GM12878 (cell line): ENCODE data around the gene PPP1R14D. TPM values are rescaled to one million over a fixed set of nuclear protein-coding genes. Genes with fewer than 3 reads are reported as not detected.

Experiments
- ATAC-seq: fragments of 200-7000 bp; cut with Tn5 transposase; 3 replicates; pipeline ENCODE4 v1.9.1; 2020; ENCODE audit warnings: mild to moderate bottlenecking, moderate library complexity
- BruUV-seq: library from RNA; stranded (reverse); fragments of 400-500 nt; replicated peaks from 2 replicates; lab custom pipeline; 2021; lab: Mats Ljungman, UMichigan
- CTCF ChIA-PET: fragments of 300-600 bp; sonication (Branson Sonifier 250); formaldehyde crosslinking; extraction: SDS; loops from one replicate; lab custom pipeline; 2021; ENCODE audit warnings: inconsistent platforms; lab: Yijun Ruan, JAX
- POLR2A ChIA-PET: fragments of 350-600 bp; formaldehyde crosslinking; extraction: SDS; loops from one replicate; lab custom pipeline; 2021; ENCODE audit warnings: inconsistent platforms; lab: Charles Lee
- RAD21 ChIA-PET: fragments of 300-600 bp; sonication (Branson Sonifier 250); formaldehyde crosslinking; loops from one replicate; lab custom pipeline; 2023; ENCODE audit warnings: antibody characterized with exemption; ENCODE audit not compliant: unreplicated experiment; lab: Charles Lee
- SMC1A ChIA-PET: fragments of 300-600 bp; sonication (Branson Sonifier 250); formaldehyde crosslinking; loops from one replicate; lab custom pipeline; 2023; ENCODE audit not compliant: unreplicated experiment, uncharacterized antibody; lab: Charles Lee
- DNase-seq: peaks from one replicate; pipeline ENCODE4 v3.0.0-alpha.2; 2011; ENCODE audit warnings: low read depth, low spot score
- FAIRE-seq: peaks from 3 replicates; lab custom pipeline; 2011; peaks lifted over from hg19 to GRCh38; lab: Jason Lieb, UNC
- H2AFZ ChIP-seq: 2 replicates; pipeline ENCODE4 v1.6.0; 2011; ENCODE audit warnings: low read depth, low read length, control low read depth; ENCODE audit not compliant: control insufficient read depth
- H3K27ac ChIP-seq: 2 replicates; pipeline ENCODE4 v1.5.1; 2011; ENCODE audit warnings: control low read depth; ENCODE audit not compliant: control insufficient read depth, insufficient read depth
- H3K27me3 ChIP-seq, 2 experiments: replicated peaks in 1 of 2; 2 replicates each; pipeline versions ENCODE4 v1.6.0 to v1.6.1; 2011; ENCODE audit warnings: low read length in 1 of 2; ENCODE audit not compliant: control insufficient read depth in 2 of 2, insufficient read depth in 2 of 2
- H3K36me3 ChIP-seq, 2 experiments: 2 replicates each; pipeline ENCODE4 v1.5.1; 2011; ENCODE audit warnings: low read length in 1 of 2; ENCODE audit not compliant: control insufficient read depth in 2 of 2, insufficient read depth in 2 of 2
- H3K4me1 ChIP-seq: 2 replicates; pipeline ENCODE4 v1.6.1; 2011; ENCODE audit warnings: mild to moderate bottlenecking, low read length, moderate library complexity, mixed read lengths; ENCODE audit not compliant: control insufficient read depth, insufficient read depth
- H3K4me2 ChIP-seq: 2 replicates; pipeline ENCODE4 v1.6.0; 2011; ENCODE audit warnings: control low read depth; ENCODE audit not compliant: control insufficient read depth, insufficient read depth
- H3K4me3 ChIP-seq: fragments of 200-600 bp; sonication (generic); 2 replicates; pipeline ENCODE4 v1.5.1; 2016
- H3K79me2 ChIP-seq: 2 replicates; pipeline ENCODE4 v1.6.0; 2011; ENCODE audit warnings: low read length; ENCODE audit not compliant: control insufficient read depth, insufficient read depth
- H3K9ac ChIP-seq: 2 replicates; pipeline ENCODE4 v1.8.0; 2011; ENCODE audit warnings: low read length, control low read depth, mixed read lengths; ENCODE audit not compliant: control insufficient read depth, insufficient read depth
- H3K9me3 ChIP-seq: replicated peaks from 3 replicates; pipeline ENCODE4 v1.5.1; 2011; ENCODE audit warnings: mild to moderate bottlenecking, low read length; ENCODE audit not compliant: control insufficient read depth, insufficient read depth
- H4K20me1 ChIP-seq: 2 replicates; pipeline ENCODE4 v1.6.0; 2011; ENCODE audit not compliant: control insufficient read depth, insufficient read depth
- ATF3 ChIP-seq: IDR thresholded peaks from 2 replicates; pipeline ENCODE4 v1.6.1; 2011; ENCODE audit warnings: low read depth, mild to moderate bottlenecking, low read length, moderate library complexity, borderline replicate concordance; ENCODE audit errors: extremely low read depth
- CTCF ChIP-seq, 3 experiments: IDR thresholded peaks in 2 of 3; conservative IDR thresholded peaks in 1 of 3; 2 replicates each; pipeline ENCODE4 v1.5.1; 2011; ENCODE audit warnings: low read depth in 3 of 3, low read length in 3 of 3, mild to moderate bottlenecking in 3 of 3, control low read depth in 2 of 3, moderate library complexity in 2 of 3, inconsistent platforms in 1 of 3, mixed read lengths in 1 of 3; ENCODE audit not compliant: control insufficient read depth in 2 of 3, insufficient read depth in 1 of 3; ENCODE audit errors: extremely low read depth in 1 of 3
- ETV6 ChIP-seq, 2 experiments: fragments of 450-650 bp in 1 of 2; IDR thresholded peaks in 1 of 2; conservative IDR thresholded peaks in 1 of 2; 2 replicates each; pipeline ENCODE4 v1.6.1; 2014; ENCODE audit warnings: antibody characterized with exemption in 1 of 2, borderline replicate concordance in 1 of 2, low read depth in 1 of 2, mild to moderate bottlenecking in 1 of 2, moderate library complexity in 1 of 2
- HDAC6 ChIP-seq: fragments of 200-600 bp; sonication (generic); IDR thresholded peaks from one replicate; pipeline ENCODE4 v1.8.0; 2017; ENCODE audit warnings: antibody characterized with exemption; ENCODE audit not compliant: unreplicated experiment
- MYC ChIP-seq: IDR thresholded peaks from 2 replicates; pipeline ENCODE4 v1.6.1; 2011; ENCODE audit warnings: mild to moderate bottlenecking, low read length, moderate library complexity, inconsistent platforms; ENCODE audit not compliant: insufficient read depth, insufficient replicate concordance, insufficient read length, severe bottlenecking
- NFYB ChIP-seq: IDR thresholded peaks from 2 replicates; pipeline ENCODE4 v1.6.1; 2011; ENCODE audit warnings: low read depth, mild to moderate bottlenecking, low read length, improper control_type of control experiment, moderate library complexity; ENCODE audit not compliant: insufficient read depth
- PAX5 ChIP-seq: IDR thresholded peaks from 2 replicates; pipeline ENCODE4 v1.6.1; 2011; ENCODE audit warnings: low read depth, low read length, borderline replicate concordance
- POLR2A ChIP-seq: IDR thresholded peaks from 2 replicates; pipeline ENCODE4 v1.6.1; 2011; ENCODE audit warnings: low read depth, mild to moderate bottlenecking, low read length
- RAD21 ChIP-seq: IDR thresholded peaks from 2 replicates; pipeline ENCODE4 v1.6.1; 2011; ENCODE audit warnings: mild to moderate bottlenecking, low read depth, low read length, moderate library complexity; ENCODE audit not compliant: insufficient read depth
- SP1 ChIP-seq: IDR thresholded peaks from one replicate; pipeline ENCODE4 v1.6.1; 2011; ENCODE audit warnings: low read depth, low read length
- SUPT20H ChIP-seq: IDR thresholded peaks from 2 replicates; pipeline ENCODE4 v1.6.1; 2011; ENCODE audit warnings: low read depth, mild to moderate bottlenecking, low read length, moderate library complexity, borderline replicate concordance; ENCODE audit not compliant: control insufficient read depth
- WRNIP1 ChIP-seq: IDR thresholded peaks from 2 replicates; pipeline ENCODE4 v1.6.1; 2011; ENCODE audit warnings: low read depth, low read length, improper control_type of control experiment, borderline replicate concordance
- WGBS: methylation state at CpG from one replicate; pipeline ENCODE4 v1.1.6; 2016; ENCODE audit warnings: low lambda C conversion rate; ENCODE audit not compliant: insufficient replicate concordance, insufficient coverage; ENCODE audit errors: missing lambda C conversion rate; 5-methylcytosine and 5-hydroxymethylcytosine counted together
- in situ Hi-C: fragments of 300-500 bp; cut with MboI; formaldehyde crosslinking; loops from 9 replicates; pipeline ENCODE4 v1.14.3; 2018; ENCODE audit warnings: mixed read lengths
- intact Hi-C: fragments of 100-400 bp; cut with micrococcal nuclease; formaldehyde crosslinking; loops from one replicate; pipeline ENCODE4 v1.14.2; 2022; ENCODE audit not compliant: unreplicated experiment
- polyA plus RNA-seq, 11 experiments: library from polyadenylated mRNA; depleted of rRNA in 4 of 11; unstranded in 6 of 11; stranded (reverse) in 5 of 11; fragments of >200 nt; fragmentation: Nextera tagmentation in 4 of 11; fragmentation: Illumina TruSeq in 1 of 11; extraction: Ambion mirVana in 4 of 11; extraction: Trizol in 1 of 11; gene quantifications; 1 replicate in 1 of 11; 2 replicates in 10 of 11; pipeline versions ENCODE4 v1.2.1 to v1.2.3, GENCODE V29; 2011 to 2016; ENCODE audit warnings: inconsistent platforms in 2 of 11, missing spikeins in 2 of 11, low read depth in 1 of 11
- total RNA-seq, 4 experiments: library from RNA; depleted of rRNA in 3 of 4; stranded (reverse); fragments of >200 nt in 3 of 4; fragmentation: Illumina TruSeq in 1 of 4; extraction: Trizol in 1 of 4; gene quantifications; 2 replicates each; pipeline versions ENCODE4 v1.2.1 to v1.2.3, GENCODE V29; 2013 to 2021
- TF ChIP-seq, protein P1 (sequence below): IDR thresholded peaks from 2 replicates; pipeline ENCODE4 v1.6.1; 2011; ENCODE audit warnings: low read depth, low read length, improper control_type of control experiment, borderline replicate concordance
- TF ChIP-seq, protein P2 (sequence below): fragments of 450-650 bp; IDR thresholded peaks from 2 replicates; pipeline ENCODE4 v1.6.1; 2016; ENCODE audit warnings: mild to moderate bottlenecking, moderate library complexity, borderline replicate concordance

Gene PPP1R14D
- total and polyA plus RNA-seq, 10 of the 15 experiments (the other 5 are each of a cell fraction or from before 2014, with no cell fraction given): 0.10 TPM; not detected in 9

- POLR2A ChIA-PET: interaction anchor here (1.4 to 7.0 kb wide), 3 partner anchors 13 to 17 kb away, joined by 5 to 111 read pairs (median 6); partner anchors contain the start of gene VPS18
- intact Hi-C loops: loop anchor here (10.0 kb wide), 1 partner anchor 283 kb away; the partner anchor contains the start of gene KNL1
- SMC1A ChIA-PET: interaction anchor here (1.0 to 14.4 kb wide), 3 partner anchors 9 to 282 kb away, joined by 3 to 454 read pairs (median 4); no protein-coding TSS in a partner anchor
- peaks cover 5% of the 10 kb centered on the region for H3K79me2 ChIP-seq
- H2AFZ ChIP-seq: no peak overlapping the region
- WGBS: 14% methylated on average over 2 of the region's 2 CpGs
- no peak for DNase-seq
- no peaks in the 10 kb centered on the region for H3K36me3 ChIP-seq
- no peak for ATAC-seq
- no peak overlapping the region for H3K4me3 ChIP-seq
- H3K9me3 ChIP-seq: no peaks in the 10 kb centered on the region; the same call in 2 of the 3 replicates
- H4K20me1 ChIP-seq: no peaks in the 10 kb centered on the region
- RAD21 ChIA-PET: interaction anchor here (0.6 to 14.2 kb wide), 4 partner anchors 8 to 71 kb away, joined by 3 to 551 read pairs (median 12); partner anchors contain the start of genes DNAJC17, VPS18 and ZFYVE19
- CTCF ChIA-PET: interaction anchor here (1.5 to 3.1 kb wide), 2 partner anchors 17 to 92 kb away, joined by 4 to 20 read pairs; partner anchors contain the start of gene VPS18
- peaks cover 19% of the 10 kb centered on the region for H3K4me1 ChIP-seq
- TF ChIP-seq WRNIP1 (no peak), SUPT20H (no peak), CTCF (IDR thresholded peaks at IDR 0.05 in 2 of 3, conservative IDR thresholded peaks at IDR 0.05 in 1 of 3; ENCODE audit: control insufficient read depth in 2 of 3, extremely low read depth in 1 of 3, insufficient read depth in 1 of 3, low read depth in 3 of 3, low read length in 3 of 3) (no peak), ATF3 (no peak), POLR2A (no peak), RAD21 (no peak), MYC (no peak), SP1 (no peak), HDAC6 (no peak), PAX5 (no peak), ETV6 (conservative IDR thresholded peaks at IDR 0.05 in 1 of 2, IDR thresholded peaks at IDR 0.05 in 1 of 2; ENCODE audit: borderline replicate concordance in 1 of 2, low read depth in 1 of 2) (no peak), NFYB (no peak)
- TF ChIP-seq, protein P1, sequence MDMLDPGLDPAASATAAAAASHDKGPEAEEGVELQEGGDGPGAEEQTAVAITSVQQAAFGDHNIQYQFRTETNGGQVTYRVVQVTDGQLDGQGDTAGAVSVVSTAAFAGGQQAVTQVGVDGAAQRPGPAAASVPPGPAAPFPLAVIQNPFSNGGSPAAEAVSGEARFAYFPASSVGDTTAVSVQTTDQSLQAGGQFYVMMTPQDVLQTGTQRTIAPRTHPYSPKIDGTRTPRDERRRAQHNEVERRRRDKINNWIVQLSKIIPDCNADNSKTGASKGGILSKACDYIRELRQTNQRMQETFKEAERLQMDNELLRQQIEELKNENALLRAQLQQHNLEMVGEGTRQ: no peak
- TF ChIP-seq, protein P2, sequence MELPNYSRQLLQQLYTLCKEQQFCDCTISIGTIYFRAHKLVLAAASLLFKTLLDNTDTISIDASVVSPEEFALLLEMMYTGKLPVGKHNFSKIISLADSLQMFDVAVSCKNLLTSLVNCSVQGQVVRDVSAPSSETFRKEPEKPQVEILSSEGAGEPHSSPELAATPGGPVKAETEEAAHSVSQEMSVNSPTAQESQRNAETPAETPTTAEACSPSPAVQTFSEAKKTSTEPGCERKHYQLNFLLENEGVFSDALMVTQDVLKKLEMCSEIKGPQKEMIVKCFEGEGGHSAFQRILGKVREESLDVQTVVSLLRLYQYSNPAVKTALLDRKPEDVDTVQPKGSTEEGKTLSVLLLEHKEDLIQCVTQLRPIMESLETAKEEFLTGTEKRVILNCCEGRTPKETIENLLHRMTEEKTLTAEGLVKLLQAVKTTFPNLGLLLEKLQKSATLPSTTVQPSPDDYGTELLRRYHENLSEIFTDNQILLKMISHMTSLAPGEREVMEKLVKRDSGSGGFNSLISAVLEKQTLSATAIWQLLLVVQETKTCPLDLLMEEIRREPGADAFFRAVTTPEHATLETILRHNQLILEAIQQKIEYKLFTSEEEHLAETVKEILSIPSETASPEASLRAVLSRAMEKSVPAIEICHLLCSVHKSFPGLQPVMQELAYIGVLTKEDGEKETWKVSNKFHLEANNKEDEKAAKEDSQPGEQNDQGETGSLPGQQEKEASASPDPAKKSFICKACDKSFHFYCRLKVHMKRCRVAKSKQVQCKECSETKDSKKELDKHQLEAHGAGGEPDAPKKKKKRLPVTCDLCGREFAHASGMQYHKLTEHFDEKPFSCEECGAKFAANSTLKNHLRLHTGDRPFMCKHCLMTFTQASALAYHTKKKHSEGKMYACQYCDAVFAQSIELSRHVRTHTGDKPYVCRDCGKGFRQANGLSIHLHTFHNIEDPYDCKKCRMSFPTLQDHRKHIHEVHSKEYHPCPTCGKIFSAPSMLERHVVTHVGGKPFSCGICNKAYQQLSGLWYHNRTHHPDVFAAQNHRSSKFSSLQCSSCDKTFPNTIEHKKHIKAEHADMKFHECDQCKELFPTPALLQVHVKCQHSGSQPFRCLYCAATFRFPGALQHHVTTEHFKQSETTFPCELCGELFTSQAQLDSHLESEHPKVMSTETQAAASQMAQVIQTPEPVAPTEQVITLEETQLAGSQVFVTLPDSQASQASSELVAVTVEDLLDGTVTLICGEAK: no peak
- no peak overlapping the region for H3K4me2 ChIP-seq
- FAIRE-seq: no peak
- no peak overlapping the region for H3K9ac ChIP-seq
- no peak overlapping the region for H3K27ac ChIP-seq
- H3K27me3 ChIP-seq: no peaks in the 10 kb centered on the region
- in situ Hi-C loops: no loop called here
- no TSS peak for BruUV-seq
Observed at GRCh38 chr15:40877694-40878093, 49.2 kb upstream of the PPP1R14D start.
